ENCODE data around the gene SLC13A5. TPM values are rescaled to one million over a fixed set of nuclear protein-coding genes. Genes with fewer than 3 reads are reported as not detected.
A peak's percentile ranks its signal among the peaks of the same experiment; 100 is the strongest.

SLC13A5 gene
- total RNA-seq, 1 experiment from 2014 or later: 0.07 TPM

- H3K36me3 ChIP-seq (ENCODE audit: control insufficient read depth in 1 of 2, insufficient read depth in 2 of 2, low read length in 2 of 2): peaks cover 16 to 20% of the 10 kb centered on the region in 2 experiments; a peak in 3 of 4 replicates
- H3K9me3 ChIP-seq (ENCODE audit: control insufficient read depth in 1 of 2, insufficient read depth in 1 of 2, low read depth in 1 of 2, low read length in 2 of 2): no peaks in the 10 kb centered on the region
- H3K4me1 ChIP-seq (ENCODE audit: control insufficient read depth in 1 of 2, insufficient read depth in 2 of 2, low read length in 2 of 2): peaks cover 13 to 29% of the 10 kb centered on the region in 2 experiments; a peak in 3 of 4 replicates
- BruUV-seq (replicated peaks): no TSS peak
- CTCF ChIA-PET: no interaction called here
- H4K20me1 ChIP-seq (ENCODE audit: insufficient read depth): no peaks in the 10 kb centered on the region
- intact Hi-C loops (cut with micrococcal nuclease): loop anchor here (2.0 to 10.0 kb wide), 2 partner anchors 168 to 1056 kb away; partner anchors contain the start of gene NLRP1
- ATAC-seq: peak; percentile 90
- peak within 1 kb of the TSS; percentile 79 to 88 for H3K4me3 ChIP-seq (replicated peaks in 1 of 2; ENCODE audit: low read depth in 1 of 2, low read length in 2 of 2)
- no peak for TF ChIP-seq FOSL1 (IDR thresholded peaks at IDR 0.05; ENCODE audit: low read depth)
- peak; percentile 91 for TF ChIP-seq POLR2A (IDR thresholded peaks at IDR 0.05; ENCODE audit: borderline replicate concordance, extremely low read depth, insufficient read depth, insufficient read length)
- peak; percentile 90 for TF ChIP-seq TCF7L2 (IDR thresholded peaks at IDR 0.05; ENCODE audit: borderline replicate concordance, extremely low read depth, insufficient read depth, insufficient read length)
- TF ChIP-seq, protein P1, sequence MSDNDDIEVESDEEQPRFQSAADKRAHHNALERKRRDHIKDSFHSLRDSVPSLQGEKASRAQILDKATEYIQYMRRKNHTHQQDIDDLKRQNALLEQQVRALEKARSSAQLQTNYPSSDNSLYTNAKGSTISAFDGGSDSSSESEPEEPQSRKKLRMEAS (IDR thresholded peaks at IDR 0.05): peak; percentile 86
- TF ChIP-seq ZBTB33 (IDR thresholded peaks at IDR 0.05; ENCODE audit: extremely low read depth, insufficient replicate concordance, low read length): peak; percentile 61
- peak; percentile 97 for TF ChIP-seq POLR2AphosphoS5 (IDR thresholded peaks at IDR 0.05; ENCODE audit: low read depth, low read length)
- peak; percentile 96 for TF ChIP-seq ELF1 (IDR thresholded peaks at IDR 0.05; ENCODE audit: borderline replicate concordance, low read depth)
- TF ChIP-seq SP1 (IDR thresholded peaks at IDR 0.05; ENCODE audit: low read depth): peak; percentile 74
- TF ChIP-seq CEBPB (IDR thresholded peaks at IDR 0.05; ENCODE audit: low read depth): no peak
- TF ChIP-seq EGR1 (IDR thresholded peaks at IDR 0.05; ENCODE audit: low read depth): peak; percentile 92
- peak; percentile 19 for TF ChIP-seq YY1 (IDR thresholded peaks at IDR 0.05; ENCODE audit: extremely low read depth, insufficient replicate concordance, low read depth, low read length)
- no peak for TF ChIP-seq EZH2 (IDR thresholded peaks at IDR 0.05)
- peak; percentile 96 for TF ChIP-seq ZFX (IDR thresholded peaks at IDR 0.05)
- peak; percentile 98 for TF ChIP-seq SIN3A (IDR thresholded peaks at IDR 0.05; ENCODE audit: low read depth)
- no peaks in the 10 kb centered on the region for H3K9me2 ChIP-seq (ENCODE audit: insufficient read depth)
- peak within 1 kb of the TSS; percentile 84 for H3K9ac ChIP-seq (ENCODE audit: low read length)
- peak within 1 kb of the TSS; percentile 94 for H3K27ac ChIP-seq (ENCODE audit: low read depth, low read length)
- peak; percentile 83 for DNase-seq (ENCODE audit: low read depth, low spot score)
- POLR2A ChIA-PET: no interaction called here
- peaks cover 65% of the 10 kb centered on the region for H3K79me2 ChIP-seq (ENCODE audit: insufficient read depth, low read length)
- no peaks in the 10 kb centered on the region for H3K27me3 ChIP-seq (ENCODE audit: insufficient read depth, low read length)
- peak within 1 kb of the TSS; percentile 85 for H3K4me2 ChIP-seq (ENCODE audit: low read length)
- RAD21 ChIA-PET (ENCODE audit: low non-redundant PET in 1 of 2, low total read pairs in 2 of 2, uncharacterized antibody in 2 of 2, unreplicated experiment in 2 of 2): interaction anchor here in 1 of 2 experiments (0.7 kb wide), 1 partner anchor 16 kb away, joined by 3 read pairs; no protein-coding TSS in a partner anchor
- peak within 1 kb of the TSS; percentile 63 for H2AFZ ChIP-seq (ENCODE audit: low read depth, low read length, poor library complexity, severe bottlenecking)
Observed at GRCh38 chr17:6640536-6641246, 72.5 kb downstream of the SLC13A5 start, which contains the start of the genes KIAA0753 and TXNDC17. KIAA0753 (minus strand) TSS chr17:6640711; CDS start chr17:6635103, 5,608 bp downstream. TXNDC17 (plus strand) TSS chr17:6641060; CDS start chr17:6641083, 23 bp downstream.
